ENCODE data around the gene UBE2L5.
"Not testable (repeated sequence)": the region's sequence is repeated elsewhere in the genome, so short reads cannot be mapped to it uniquely, and the experiment has no call there.

Gene UBE2L5

GRCh38 chr13:30440910-30441703 lies 18.8 kb downstream of the UBE2L5 start:
- DNase-seq (ENCODE audit: low spot score): no peak

DNA sequence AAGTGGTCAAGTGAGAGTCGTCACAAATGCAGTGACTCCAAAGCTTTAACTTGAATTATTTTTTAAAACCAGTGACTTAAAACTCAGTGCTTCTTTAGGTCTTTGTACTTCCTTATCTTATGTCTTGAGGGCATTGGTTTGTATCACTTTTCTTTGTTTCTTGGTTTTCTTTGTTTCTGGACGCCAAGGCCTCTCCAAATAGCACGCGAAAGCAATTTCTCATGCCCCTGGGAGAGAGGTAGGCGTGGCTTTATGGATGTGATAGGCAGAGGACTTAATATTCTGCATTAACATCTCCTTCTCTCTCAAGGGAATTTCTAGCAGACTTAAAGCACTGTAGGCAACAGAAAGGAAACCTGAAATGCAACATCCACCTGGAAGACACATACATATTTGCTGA lies 20.6 kb downstream of the UBE2L5 start:
- no peak for DNase-seq (ENCODE audit: low spot score)

- not testable (repeated sequence) for DNase-seq (ENCODE audit: low spot score)
Measured at GRCh38 chr13:30443491-30443890, 21.2 kb downstream of the UBE2L5 start.

- no peak for DNase-seq (ENCODE audit: low spot score)
Measured at GRCh38 chr13:30443957-30444404, 21.7 kb downstream of the UBE2L5 start.

GRCh38 chr13:30446126-30446500 lies 23.8 kb downstream of the UBE2L5 start:
- DNase-seq (ENCODE audit: low spot score): no peak

DNA sequence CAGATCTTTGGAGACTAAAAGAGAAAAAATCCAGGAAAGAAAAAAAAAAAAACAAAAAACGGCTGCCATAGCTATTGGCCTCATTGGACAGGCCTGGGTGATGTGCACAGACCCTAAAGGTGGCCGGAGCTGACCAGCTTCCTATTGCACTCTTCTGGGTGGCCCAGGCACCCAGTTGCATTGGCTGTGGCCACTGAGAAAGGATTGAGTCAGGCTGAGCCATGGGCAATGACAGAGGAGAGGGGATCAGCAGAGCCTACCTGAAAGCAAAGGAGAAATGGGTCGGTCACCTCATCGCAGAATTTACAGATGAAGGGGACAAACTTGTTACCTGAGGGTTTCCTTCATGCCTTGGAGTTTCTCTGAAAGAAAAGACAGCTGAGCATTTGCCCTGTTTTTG lies 26.1 kb downstream of the UBE2L5 start:
- DNase-seq (ENCODE audit: low spot score): no peak

DNA sequence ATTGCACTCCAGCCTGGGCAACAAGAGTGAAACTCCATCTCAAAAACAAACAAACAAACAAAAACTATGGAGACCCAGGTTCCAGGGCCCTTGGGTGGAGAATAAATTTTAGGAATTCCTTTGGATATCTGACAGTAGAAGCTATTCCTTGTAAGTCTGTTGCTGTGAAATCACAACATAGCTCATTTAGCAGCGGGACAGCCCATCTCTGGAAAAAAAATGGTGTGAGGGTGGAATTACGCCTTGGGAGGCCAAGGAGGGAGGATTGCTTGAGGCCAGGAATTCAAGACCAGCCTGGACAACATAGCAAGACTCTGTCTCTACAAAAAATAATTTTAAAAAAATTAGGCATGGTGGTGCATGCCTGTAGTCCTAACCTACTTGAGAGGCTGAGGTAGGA lies 27.8 kb downstream of the UBE2L5 start:
- no peak for DNase-seq (ENCODE audit: low spot score)

DNA sequence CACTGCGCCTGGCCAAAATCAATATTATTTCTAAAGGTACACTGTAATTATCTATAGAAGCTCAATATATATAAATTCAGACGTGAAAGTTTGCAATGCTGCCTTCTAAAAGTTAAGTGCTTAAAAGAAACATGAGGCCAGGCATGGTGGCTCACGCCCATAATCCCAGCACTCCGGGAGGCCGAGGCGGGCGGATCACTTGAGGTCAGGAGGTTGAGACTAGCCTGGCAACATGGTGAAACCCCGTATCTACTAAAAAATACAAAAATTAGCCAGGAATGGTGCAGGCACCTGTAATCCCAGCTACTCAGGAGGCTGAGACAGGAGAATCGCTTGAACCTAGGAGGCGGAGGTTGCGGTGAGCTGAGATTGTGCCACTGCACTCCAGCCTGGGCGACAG lies 29.2 kb downstream of the UBE2L5 start:
- not testable (repeated sequence) for DNase-seq (ENCODE audit: low spot score)

- no peak for DNase-seq (ENCODE audit: low spot score)
Measured at GRCh38 chr13:30453727-30454126, 31.4 kb downstream of the UBE2L5 start.

GRCh38 chr13:30454991-30455390 lies 32.7 kb downstream of the UBE2L5 start:
- DNase-seq (ENCODE audit: low spot score): no peak

- DNase-seq (ENCODE audit: low spot score): peak; percentile 31
Measured at GRCh38 chr13:30456290-30456689, 34.0 kb downstream of the UBE2L5 start.

DNA sequence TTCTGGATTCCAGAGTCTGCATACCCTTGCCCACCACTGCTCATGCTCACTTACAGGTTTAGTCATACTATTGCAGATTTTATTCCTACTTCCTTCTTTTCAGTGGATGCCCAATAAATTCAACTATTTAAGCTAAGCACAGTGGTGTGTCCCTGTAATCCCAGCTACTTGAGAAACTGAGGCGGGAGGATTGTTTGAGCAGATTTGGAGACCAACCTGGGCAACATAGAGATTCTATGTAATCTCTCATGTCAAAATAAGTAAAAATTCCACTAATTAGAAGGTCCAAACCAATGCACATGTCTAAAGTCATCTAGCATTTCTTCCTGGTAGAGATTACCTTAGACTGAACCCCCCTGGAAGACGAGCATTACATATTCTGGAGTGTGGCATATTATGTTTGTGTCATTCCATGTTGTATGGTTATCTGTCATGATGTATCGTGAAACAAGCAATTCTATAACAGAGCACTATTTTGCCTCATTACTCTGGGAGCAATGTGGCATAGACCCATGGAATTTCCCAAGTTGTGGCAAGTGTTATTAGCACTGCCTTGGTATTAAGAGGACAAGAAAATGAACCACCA lies 35.1 kb downstream of the UBE2L5 start:
- DNase-seq (ENCODE audit: low spot score): no peak

- not testable (repeated sequence) for DNase-seq (ENCODE audit: low spot score)
Measured at GRCh38 chr13:30461279-30462066, 39.2 kb downstream of the UBE2L5 start.

DNA sequence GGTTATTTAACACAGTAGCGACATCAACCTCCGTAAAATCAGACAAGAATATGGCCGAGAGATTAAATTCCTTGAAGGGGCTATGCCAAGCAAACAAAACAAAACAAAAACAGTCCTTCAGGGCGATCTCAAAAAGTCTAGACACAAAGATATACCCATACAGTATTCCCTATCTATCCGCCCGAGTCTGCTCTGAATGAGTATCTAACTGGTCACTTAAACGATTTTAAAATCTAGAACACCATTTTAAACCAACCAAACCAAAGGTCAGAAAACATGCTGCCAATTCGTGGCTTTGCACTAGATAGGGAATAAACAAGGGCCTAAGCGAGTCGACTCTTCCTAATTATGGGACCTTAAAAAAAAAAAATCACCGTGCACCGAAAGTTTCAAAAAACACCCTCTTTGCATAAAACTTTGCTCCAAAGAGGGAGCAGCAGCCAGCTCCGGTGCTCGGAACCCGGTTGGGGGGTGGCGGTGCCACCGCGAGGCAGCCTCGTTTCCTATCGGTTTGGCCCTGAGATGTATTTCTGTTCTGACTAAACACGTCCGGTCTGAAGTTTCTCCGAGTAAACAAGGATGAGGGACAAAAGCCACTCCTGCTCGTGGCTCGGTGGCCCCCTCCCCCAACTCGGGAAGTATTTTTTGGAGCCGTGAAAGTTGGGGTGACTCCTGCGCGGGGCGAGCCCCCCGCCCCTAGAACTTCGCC lies 41.6 kb downstream of the UBE2L5 start:
- peak; percentile 44 for DNase-seq (ENCODE audit: low spot score)

DNA sequence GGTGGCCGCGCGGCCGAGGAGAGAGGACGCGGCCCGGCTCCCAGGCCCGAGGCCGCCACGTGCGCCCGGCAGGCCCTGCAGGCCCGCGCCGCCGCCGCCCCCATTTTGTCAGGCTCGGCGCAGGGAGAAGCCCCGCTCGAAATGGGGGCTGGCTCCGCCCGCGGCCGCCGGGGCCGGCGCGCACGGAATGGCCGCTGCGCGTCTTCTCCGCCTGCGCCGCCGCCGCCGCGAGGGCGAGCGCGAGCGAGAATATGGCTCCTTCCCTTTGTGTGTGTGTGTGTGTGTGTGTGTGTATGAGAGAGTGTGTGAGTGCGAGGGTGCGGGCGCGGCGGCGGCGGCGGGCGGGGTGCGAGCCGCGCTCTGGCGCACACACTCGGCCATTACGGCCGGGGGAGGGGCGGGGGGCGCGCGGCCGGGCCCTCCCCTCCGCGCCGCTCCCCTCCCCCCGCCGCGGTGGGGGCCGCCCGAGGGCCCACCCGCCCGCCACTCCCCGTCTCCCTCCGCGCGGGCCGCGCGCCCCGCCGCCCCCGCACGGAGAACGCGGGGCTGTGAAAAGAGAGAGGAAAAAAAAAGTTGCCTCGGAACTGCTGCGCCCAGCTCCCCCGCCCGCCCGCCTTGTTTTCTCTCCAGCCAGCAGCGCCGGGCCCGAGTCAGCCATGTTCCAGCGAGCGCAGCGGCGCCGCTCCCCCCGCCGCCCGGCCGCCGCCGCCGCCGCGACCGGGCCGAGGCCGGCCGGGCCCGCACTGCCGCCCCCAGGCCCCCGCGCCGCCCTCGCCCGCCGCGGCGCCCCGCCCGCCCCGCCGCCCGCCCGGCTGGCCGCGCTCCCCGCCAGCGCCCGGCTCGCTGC lies 42.4 kb downstream of the UBE2L5 start:
- peak; percentile 80 for DNase-seq (ENCODE audit: low spot score)

DNA sequence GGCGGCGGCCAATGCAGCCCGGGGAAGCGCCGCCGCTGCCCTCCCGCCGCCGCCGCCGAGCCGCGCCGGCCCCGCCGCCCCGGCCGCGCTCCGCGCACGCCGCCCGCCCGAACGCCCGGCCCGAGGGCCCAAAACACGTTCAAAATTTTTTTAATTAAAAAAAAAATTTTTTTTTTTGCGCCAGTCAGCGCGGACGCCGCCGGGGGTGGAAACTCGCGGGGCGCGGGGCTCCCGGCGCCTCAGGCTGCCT lies 43.0 kb downstream of the UBE2L5 start:
- DNase-seq (ENCODE audit: low spot score): no peak

GRCh38 chr13:30465593-30466357 lies 43.5 kb downstream of the UBE2L5 start, which contains the start of gene HMGB1:
TSS of gene HMGB1 (minus strand) at chr13:30465936. CDS start at chr13:30463680, 2,256 bp downstream.
- DNase-seq (ENCODE audit: low spot score): peak; percentile 98

- no peak for DNase-seq (ENCODE audit: low spot score)
Measured at GRCh38 chr13:30466358-30466714, 44.0 kb downstream of the UBE2L5 start.

- no peak for DNase-seq (ENCODE audit: low spot score)
Measured at GRCh38 chr13:30466841-30467252, 44.6 kb downstream of the UBE2L5 start.

DNA sequence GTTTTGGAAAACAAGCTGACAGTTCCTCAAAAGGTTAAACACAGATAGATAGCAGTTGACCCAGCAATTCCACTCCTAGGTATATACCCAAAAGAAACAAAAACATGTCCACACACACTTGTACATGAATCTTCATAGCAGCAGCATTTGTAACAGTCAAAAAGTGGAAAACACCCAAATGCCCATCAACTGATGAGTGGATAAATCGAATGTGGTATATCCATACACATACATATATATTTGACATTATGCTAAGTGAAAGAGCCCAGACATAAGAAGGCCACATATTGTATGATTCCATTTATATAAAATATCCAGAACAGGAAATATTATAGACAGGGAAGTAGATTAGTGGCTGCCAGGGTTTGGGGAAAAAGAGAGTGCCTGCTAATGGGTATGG lies 51.4 kb downstream of the UBE2L5 start:
- DNase-seq (ENCODE audit: low spot score): no peak

Data from AG20443 (cell line).